ENCODE measurements around the gene DLGAP1. TPM values are rescaled to one million over a fixed set of nuclear protein-coding genes. Genes with fewer than 3 reads are reported as not detected.

DLGAP1 gene
- total and polyA plus RNA-seq, 2 donors (not counting 1 experiment from before 2014, with no cell fraction given): 0.07 to 0.61 TPM

GRCh38 chr18:4256766-4257417, 198.2 kb downstream of the DLGAP1 start:
- H2AFZ ChIP-seq (ENCODE audit: insufficient read depth, low read depth, low read length, poor library complexity, severe bottlenecking): no peak overlapping the region
- H3K9me3 Mint-ChIP-seq (ENCODE audit: insufficient read depth): peaks cover under 1% of the 10 kb centered on the region
- H3K9ac ChIP-seq (ENCODE audit: low read length): no peak overlapping the region
- no peak overlapping the region for H3K27ac ChIP-seq (ENCODE audit: low read length in 2 of 2)
- H3K27me3 Mint-ChIP-seq: no peaks in the 10 kb centered on the region
- no peaks in the 10 kb centered on the region for H3K4me1 Mint-ChIP-seq
- H4K20me1 ChIP-seq (ENCODE audit: control insufficient read depth, insufficient read depth, low read length, poor library complexity, severe bottlenecking): no peaks in the 10 kb centered on the region
- H3K36me3 ChIP-seq (replicated peaks in 1 of 2; ENCODE audit: control extremely low read depth in 1 of 2, control insufficient read depth in 1 of 2, extremely low read depth in 1 of 2, insufficient read depth in 2 of 2, low read length in 1 of 2): no peaks in the 10 kb centered on the region
- H3K79me2 ChIP-seq (ENCODE audit: control insufficient read depth, insufficient read depth, low read length): no peaks in the 10 kb centered on the region
- H3K4me3 ChIP-seq (ENCODE audit: control extremely low read depth in 1 of 5, extremely low read depth in 1 of 5, insufficient read depth in 1 of 5, low read depth in 2 of 5, low read length in 4 of 5): no peak overlapping the region
- POLR2A ChIA-PET: no interaction called here
- no peak for DNase-seq
- no peaks in the 10 kb centered on the region for H3K4me1 ChIP-seq (ENCODE audit: control insufficient read depth in 2 of 2, insufficient read depth in 2 of 2, low read length in 2 of 2)
- 81% methylated on average over 3 of the region's 7 CpGs for WGBS (ENCODE audit: insufficient coverage)
- peaks cover 0 to 4% (median 0%) of the 10 kb centered on the region in 3 donors for H3K9me3 ChIP-seq (ENCODE audit: control extremely low read depth in 1 of 3, control insufficient read depth in 2 of 3, insufficient read depth in 1 of 3, low read length in 2 of 3)
- no peak overlapping the region for H3K27ac Mint-ChIP-seq
- intact Hi-C loops (cut with micrococcal nuclease): no loop called here
- ATAC-seq (ENCODE audit: low read depth): no peak
- H3K27me3 ChIP-seq (replicated peaks in 1 of 4; ENCODE audit: control extremely low read depth in 1 of 4, control insufficient read depth in 3 of 4, insufficient read depth in 4 of 4, low read length in 3 of 4): no peaks in the 10 kb centered on the region
- H3K4me3 Mint-ChIP-seq: no peak overlapping the region
- CTCF ChIA-PET: no interaction called here
- no peak overlapping the region for H3K4me2 ChIP-seq (replicated peaks; ENCODE audit: low read depth, low read length, poor library complexity, severe bottlenecking)
- no peak for TF ChIP-seq CTCF (IDR thresholded peaks at IDR 0.05)
- no peak for TF ChIP-seq EZH2 (IDR thresholded peaks at IDR 0.05; ENCODE audit: borderline replicate concordance, insufficient read depth, low read depth, low read length, poor library complexity, severe bottlenecking)

GRCh38 chr18:4254840-4255239, 200.3 kb downstream of the DLGAP1 start:
- Histone ChIP-seq H3K9me3 (ENCODE audit: control extremely low read depth in 1 of 3, control insufficient read depth in 2 of 3, insufficient read depth in 1 of 3, low read length in 2 of 3) (peaks cover 0 to 4% (median 0%) of the 10 kb centered on the region in 3 donors), H2AFZ (ENCODE audit: insufficient read depth, low read depth, low read length, poor library complexity, severe bottlenecking) (no peak overlapping the region), H3K36me3 (replicated peaks in 1 of 2; ENCODE audit: control extremely low read depth in 1 of 2, control insufficient read depth in 1 of 2, extremely low read depth in 1 of 2, insufficient read depth in 2 of 2, low read length in 1 of 2) (no peaks in the 10 kb centered on the region), H3K9ac (ENCODE audit: low read length) (no peak overlapping the region), H4K20me1 (ENCODE audit: control insufficient read depth, insufficient read depth, low read length, poor library complexity, severe bottlenecking) (no peaks in the 10 kb centered on the region), H3K27ac (ENCODE audit: low read length in 2 of 2) (no peak overlapping the region), H3K27me3 (replicated peaks in 1 of 4; ENCODE audit: control extremely low read depth in 1 of 4, control insufficient read depth in 3 of 4, insufficient read depth in 4 of 4, low read length in 3 of 4) (no peaks in the 10 kb centered on the region), H3K4me2 (replicated peaks; ENCODE audit: low read depth, low read length, poor library complexity, severe bottlenecking) (no peak overlapping the region), H3K4me3 (ENCODE audit: control extremely low read depth in 1 of 5, extremely low read depth in 1 of 5, insufficient read depth in 1 of 5, low read depth in 2 of 5, low read length in 4 of 5) (no peak overlapping the region), H3K4me1 (ENCODE audit: control insufficient read depth in 2 of 2, insufficient read depth in 2 of 2, low read length in 2 of 2) (no peaks in the 10 kb centered on the region), H3K79me2 (ENCODE audit: control insufficient read depth, insufficient read depth, low read length) (no peaks in the 10 kb centered on the region)
- no peaks in the 10 kb centered on the region for H3K9me3 Mint-ChIP-seq (ENCODE audit: insufficient read depth)
- TF ChIP-seq CTCF (IDR thresholded peaks at IDR 0.05) (no peak), EZH2 (IDR thresholded peaks at IDR 0.05; ENCODE audit: borderline replicate concordance, insufficient read depth, low read depth, low read length, poor library complexity, severe bottlenecking) (no peak)
- ChIA-PET POLR2A (no interaction called here), CTCF (no interaction called here)
- intact Hi-C loops (cut with micrococcal nuclease): no loop called here
- no peaks in the 10 kb centered on the region for H3K27me3 Mint-ChIP-seq
- H3K4me3 Mint-ChIP-seq: no peak overlapping the region
- no peak for ATAC-seq (ENCODE audit: low read depth)
- WGBS (ENCODE audit: insufficient coverage): 70% methylated on average over 5 of the region's 7 CpGs
- no peaks in the 10 kb centered on the region for H3K4me1 Mint-ChIP-seq
- DNase-seq: no peak
- H3K27ac Mint-ChIP-seq: no peak overlapping the region
